Nucleus accumbens (tissue), 56 donors: ENCODE measurements around the gene TIPRL.
"Not testable (repeated sequence)": the region's sequence is repeated elsewhere in the genome, so short reads cannot be mapped to it uniquely, and the experiment has no call there.

Source experiments
- DNase-seq, 56 donors: peaks; one replicate each; lab custom pipeline; 2025; lab: John Stamatoyannopoulos, UW

TIPRL gene

DNA sequence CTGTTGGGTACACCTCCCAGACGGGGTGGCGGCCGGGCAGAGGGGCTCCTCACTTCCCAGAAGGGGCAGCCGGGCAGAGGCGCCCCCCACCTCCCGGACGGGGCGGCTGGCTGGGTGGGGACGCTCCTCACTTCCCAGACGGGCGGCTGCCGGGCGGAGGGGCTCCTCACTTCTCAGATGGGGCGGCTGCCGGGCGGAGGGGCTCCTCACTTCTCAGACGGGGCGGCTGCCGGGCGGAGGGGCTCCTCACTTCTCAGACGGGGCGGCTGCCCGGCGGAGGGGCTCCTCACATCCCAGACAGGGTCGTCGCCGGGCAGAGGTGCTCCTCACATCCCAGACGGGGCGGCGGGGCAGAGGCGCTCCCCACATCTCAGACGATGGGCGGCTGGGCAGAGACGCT, 28.9 kb downstream of the TIPRL start:
- not testable (repeated sequence) for DNase-seq

DNA sequence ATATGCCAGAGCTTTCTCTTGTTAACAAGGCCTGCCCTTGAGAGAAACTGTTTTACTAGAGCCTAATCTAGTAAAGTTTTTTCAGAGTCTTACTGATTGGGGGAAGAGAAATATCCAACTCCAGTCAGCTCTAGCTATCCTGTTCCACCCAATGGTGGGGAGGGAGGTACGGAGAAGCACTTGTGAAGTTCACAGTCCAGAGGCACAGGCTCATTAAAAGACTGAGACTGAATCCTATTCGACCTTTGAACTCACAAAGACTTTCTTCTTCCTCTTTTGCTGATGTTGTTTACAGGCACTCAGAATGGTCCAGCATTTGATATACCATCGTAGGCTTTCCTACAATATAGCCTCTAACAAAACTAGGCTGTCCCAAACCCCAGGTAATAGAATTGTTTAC, 31.6 kb downstream of the TIPRL start:
- no peak for DNase-seq

DNA sequence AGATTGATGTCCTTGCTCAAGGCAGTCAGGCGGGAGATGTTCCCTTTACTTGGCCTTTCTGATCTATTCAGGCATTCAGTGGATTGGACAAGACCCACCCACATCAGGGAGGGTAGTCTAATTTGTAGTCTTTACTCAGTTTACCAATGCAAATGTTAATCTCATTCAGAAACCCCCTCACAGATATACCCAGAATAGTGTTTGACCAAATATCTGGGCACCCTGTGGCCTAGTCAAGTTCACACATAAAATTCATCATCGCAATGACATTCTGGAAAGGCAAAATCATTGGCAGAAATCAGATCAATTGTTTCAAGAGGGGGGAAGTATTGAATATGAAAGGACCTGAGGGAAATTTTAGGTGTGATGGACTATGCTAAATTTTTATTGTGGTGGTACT, 34.6 kb downstream of the TIPRL start:
- DNase-seq, result no peak

DNA sequence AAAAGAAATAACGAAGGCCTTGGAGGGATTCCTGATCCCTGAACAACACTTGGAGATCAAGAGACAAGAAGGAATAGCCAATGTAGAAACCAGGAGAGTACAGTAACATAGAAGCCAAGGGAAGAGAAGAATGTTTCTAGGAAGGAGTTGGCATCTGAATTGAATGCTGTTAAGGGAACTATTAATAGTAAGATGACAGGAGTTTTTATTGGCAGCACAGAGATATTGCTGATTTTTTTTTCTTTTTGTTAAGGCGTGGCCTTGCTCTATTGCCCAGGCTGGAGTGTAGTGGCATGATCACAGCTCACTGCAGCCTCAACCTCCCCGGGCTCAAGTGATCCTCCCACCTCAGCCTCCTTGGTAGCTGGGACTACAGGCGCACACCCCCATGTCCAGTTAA, 37.4 kb downstream of the TIPRL start:
- DNase-seq, result no peak

DNA sequence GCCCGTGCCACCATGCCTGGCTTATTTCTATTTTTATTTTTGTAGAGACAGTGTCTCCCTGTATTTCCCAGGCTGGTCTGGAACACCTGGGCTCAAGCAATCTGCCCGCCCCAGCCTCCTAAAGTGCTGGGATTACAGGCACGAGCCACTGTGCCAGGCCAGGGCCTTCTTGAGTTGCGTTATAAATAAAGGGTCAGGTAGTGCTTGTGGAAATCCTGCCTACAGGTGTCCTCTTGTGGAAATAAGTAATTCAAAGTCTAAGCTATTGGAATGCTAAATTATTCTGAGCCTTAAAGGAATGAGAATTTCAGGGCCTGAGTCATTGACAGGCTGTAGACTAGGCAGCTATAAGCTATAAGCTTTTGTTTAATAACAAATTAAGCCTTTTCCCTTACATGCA, 38.9 kb downstream of the TIPRL start:
- no peak for DNase-seq

DNA sequence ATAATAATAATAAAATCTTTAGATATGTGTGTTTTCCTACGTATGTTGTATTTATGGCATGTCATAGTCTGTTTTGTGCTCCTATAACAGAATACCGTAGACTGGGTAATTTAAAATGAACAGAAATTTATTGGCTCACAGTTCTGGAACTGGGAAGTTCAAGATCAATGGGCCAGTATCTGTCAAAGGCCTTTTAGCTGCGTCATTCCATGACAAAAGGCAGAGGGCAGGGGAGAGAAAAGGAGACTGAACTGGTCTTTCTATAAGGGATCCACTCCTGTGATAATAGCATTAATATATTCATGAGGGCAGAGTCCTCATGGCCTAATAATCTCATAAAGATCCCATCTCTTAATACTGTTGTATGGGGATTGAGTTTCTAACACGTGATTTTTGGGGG, 39.9 kb downstream of the TIPRL start:
- no peak for DNase-seq

DNA sequence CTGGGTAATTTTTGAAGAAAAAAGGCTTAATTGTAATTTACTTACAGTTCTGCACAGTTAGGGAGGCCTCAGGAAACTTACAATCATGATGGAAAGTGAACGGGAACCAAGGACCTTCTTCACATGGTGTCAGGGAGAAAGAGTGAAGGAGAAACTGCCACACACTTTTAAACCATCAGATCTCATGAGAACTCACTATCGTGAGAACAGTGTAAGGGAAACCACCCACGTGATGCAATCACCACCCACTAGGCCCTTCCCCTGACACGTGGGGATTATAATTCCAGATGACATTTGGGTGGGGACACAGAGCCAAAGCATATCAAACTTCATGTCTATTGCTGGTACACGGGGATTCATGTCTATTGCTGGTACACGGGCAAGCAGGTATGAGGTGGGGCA, 41.7 kb downstream of the TIPRL start:
- no peak for DNase-seq

DNA sequence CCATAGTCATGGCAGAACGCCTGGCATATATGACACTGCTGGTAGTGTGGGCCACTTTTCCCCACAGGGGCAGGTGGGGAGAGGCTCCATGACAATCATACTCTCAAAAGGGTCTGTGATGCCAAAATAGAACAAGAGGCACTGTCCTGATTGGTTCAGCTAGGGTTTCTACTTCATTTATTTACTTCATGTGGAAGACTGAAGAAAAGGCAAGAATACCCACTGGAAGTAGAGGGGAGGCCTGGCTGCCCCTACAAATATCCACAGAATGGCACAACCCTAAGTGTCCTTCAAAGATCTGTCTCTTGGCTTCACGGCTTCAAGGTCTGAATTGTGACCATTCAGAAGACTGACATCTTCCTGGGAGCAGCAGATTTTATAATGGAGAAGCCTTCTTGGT, 42.5 kb downstream of the TIPRL start:
- no peak for DNase-seq

DNA sequence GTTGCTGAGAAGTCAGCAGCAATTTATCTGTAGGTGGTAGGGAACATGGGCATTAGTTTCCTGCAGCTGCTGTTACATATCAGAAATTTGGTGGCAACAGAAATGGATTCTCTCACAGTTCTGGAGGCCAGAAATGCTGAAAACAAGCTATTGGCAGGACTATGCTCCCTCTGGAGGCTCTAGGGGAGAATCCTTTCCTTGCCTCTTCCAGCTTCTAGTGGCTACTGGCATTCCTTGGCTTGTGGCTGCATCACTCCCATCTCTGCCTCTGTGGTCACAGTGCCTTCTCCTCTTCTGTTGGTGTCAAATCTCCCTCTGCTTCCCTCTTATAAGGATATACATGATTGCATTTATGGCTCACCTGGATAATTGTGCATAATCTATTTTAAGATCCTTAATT, 44.5 kb downstream of the TIPRL start:
- DNase-seq, result no peak

DNA sequence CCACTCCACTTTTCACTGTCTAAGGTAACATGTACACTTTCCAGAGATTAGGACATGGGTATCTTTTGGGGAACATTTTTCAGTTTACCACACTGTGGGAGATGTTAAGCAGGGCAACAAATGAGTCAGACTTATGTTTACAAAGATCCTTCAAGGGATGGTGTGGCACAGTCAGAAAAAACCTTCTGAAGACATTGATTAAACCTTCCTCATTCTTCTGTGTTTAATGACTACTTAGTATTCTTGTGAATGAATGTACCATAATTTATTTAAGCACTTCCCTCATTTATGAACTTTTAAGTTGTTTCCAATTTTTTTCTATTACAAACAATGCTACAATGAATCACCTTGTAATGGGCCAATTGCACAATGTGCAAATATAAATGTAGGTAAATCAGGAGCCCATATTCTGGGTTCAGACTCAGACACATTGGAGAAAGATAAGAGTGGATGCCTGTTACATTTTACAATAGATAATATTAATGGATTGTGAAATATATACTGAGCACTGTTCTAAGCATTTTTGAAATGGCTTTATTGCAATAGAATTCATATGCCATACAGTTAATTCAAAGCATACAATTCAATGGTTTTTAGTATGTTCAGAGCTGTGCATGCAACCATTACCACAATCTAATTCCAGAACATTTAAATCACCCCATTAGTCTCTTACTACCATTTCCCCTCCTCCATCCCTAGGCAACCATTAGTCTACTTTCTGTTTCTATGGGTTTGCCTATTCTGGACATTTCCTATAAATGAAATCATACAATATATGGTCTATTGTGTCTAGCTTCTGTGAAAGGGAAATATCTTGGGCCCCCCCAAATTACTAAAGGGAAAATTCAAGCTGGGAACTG, 45.1 kb downstream of the TIPRL start:
- DNase-seq, result no peak

DNA sequence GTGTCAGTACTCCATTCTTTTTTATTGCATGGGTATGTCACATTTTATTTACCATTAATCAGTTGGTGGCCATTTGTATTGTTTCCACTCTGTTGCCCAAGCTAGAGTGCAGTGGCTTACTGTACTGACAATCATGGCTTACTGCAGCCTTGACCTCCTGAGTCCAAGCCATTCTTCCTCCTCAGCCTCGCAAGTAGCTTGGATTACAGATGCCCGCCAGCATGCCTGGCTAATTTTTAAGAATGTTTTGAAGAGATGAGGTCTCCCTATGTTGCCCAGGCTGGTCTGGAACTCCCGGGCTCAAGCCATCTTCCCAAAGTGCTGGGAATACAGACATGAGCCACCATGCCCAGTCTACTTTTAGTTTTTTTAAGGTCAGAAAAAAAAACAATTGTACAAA, 46.2 kb downstream of the TIPRL start:
- DNase-seq, result no peak

DNA sequence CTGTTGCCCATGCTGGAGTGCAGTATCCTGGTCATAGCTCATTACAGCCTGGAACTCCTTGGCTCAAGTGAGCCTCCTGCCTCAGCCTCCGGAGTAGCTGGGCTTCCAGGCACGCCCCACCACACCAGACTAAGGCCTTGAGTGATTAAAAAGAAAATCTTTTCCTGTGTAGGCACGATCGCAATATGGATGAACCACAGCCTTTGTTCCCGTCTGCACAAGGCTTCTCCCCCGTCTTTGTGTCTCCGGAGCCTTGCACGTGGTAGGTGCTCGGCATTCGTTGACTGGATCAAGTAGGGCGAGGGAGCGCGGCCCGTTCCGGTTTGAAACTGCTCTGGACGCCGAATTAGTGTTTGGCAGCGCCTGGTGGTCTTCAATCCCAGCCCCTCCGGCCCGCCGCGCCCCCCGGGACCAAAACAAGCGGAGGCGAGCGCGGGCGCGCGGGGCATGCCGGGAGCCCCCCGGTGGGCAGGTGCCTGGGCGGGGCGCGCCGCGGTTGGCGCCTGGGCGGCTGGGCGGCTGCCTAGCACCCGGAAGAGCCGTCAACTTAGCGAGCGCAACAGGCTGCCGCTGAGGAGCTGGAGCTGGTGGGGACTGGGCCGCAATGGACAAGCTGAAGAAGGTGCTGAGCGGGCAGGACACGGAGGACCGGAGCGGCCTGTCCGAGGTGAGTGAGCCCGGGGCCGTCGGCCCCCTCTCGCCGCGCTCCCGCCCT, 46.9 kb downstream of the TIPRL start, which contains the start of gene SFT2D2:
Gene SFT2D2, plus strand, starts transcription at position 529 of the 715 bp plus-strand sequence. Its CDS starts 76 bp downstream, at position 605.
- peak in 52 of 56 donors; percentile 18 to 89 (median 62) for DNase-seq

DNA sequence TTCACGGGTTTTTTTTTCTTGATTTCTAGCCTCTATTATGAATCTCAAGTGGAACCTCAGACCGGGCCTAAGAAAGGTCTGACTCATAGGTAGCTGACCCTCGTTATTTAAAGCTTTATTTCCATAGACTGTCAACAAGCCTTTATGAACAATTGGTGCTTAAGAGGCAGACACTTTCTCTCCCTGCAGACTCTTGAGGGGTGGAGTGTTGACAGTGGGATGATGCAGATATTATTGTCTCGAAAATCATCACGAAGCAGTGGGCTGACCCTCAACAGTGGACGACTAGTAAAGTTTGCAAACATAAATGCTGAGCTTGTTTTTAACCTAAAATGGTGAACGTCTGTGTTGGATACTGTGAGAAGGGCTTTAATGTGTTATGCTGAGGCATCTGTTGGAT, 48.9 kb downstream of the TIPRL start:
- DNase-seq, result no peak

DNA sequence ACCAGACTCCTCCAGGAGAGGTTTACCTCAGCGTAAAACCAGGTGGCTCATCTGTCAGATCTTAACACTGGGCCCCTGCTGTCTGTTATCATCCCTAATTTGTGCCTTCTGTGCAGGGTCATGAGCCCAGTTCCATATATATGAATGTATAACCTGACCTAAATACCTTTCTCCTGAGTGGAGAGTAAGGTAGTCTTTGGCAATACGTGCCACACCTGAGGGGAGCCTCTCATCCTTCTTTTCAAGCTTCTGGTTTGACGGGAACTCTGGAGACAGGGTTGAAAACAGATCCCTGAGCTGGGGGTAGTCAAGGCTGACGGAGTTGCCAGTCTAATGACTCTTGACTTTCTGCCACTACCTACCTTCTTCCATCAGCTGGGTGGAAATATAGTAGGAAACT, 51.1 kb downstream of the TIPRL start:
- DNase-seq, result no peak

DNA sequence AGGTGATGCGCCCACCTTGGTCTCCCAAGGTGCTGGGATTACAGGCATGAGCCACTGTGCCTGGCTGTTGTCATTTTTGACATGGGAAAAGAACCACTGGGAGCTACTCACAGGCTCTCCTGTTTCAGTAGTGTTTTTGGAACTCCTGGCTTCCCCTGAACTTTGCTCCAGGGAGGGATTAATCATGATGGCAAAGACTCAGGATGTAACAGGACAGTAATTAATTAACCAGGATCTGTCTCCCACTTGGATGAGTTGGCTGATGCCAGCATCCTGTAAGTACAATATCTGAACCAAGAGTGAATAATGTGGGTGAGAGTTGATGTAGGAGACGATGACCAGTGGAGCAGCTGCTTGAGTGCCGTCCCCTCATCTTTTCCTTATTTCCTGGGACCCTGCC, 51.9 kb downstream of the TIPRL start:
- no peak for DNase-seq

DNA sequence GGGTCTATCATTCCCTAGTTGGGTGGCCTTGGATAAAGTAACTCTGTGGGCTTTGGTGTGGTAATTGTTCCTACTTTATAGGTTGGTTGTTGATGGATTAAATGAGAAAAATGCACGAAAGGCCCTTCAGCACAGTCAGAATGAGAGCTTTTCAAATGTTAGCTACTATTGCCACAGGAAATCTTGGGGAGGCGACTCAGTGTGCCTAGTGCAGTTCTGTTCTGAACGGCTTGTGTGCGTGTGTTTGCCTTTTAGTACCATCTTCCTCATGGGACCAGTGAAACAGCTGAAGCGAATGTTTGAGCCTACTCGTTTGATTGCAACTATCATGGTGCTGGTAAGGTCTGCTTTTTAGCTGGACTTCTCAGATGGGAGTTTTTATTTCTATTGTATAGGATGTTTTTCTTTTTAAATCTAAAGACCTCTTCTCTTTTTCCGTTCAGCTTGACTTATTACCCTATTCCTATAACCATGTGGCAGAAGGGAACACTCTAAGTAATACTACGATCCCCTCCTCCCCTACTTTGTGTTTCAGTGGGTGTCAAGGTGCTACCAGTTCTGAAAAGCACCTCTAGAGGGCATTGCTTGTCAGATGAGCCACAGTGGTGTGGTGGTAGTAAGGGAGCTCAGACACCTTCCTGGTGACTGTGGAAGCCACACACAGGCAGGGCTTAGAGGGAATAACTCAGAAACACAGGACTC, 56.2 kb downstream of the TIPRL start:
- DNase-seq, result peak in 3 of 56 donors; percentile 4 to 21 (median 14)

DNA sequence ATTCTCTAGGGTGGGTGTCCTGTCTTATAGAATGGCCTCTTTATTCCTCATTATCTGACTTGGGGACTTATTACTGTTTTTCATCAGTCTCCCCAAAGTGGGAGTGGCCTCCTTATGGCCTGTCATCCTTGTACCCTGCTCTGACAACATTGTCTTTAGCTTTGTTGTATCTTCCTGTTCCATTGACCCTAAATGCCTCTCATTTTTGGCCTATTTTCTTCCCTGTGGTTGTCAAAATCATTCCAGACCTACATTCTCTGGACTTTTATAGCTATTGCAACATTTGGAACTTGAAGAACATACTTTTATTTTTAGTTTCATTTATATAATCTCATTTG, 56.8 kb downstream of the TIPRL start:
- DNase-seq, result no peak

DNA sequence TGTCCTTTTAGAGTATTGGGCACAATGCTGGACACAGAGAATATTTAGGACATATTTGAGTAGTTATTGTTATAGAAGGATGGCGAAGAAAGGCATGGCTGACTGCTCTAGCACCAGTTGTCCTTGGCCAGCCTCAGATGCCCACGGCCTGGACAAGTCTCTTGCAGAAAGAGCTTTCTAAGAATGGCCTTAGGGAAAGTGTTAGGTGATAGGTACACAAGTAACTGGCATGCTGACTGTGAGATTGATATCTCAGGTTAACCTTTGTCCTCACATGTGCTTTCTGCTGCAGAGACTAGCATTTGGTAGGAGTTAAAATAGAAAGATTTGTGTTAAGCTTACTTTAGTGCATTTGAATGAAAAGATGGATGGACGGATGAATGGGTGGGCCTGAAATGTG, 57.2 kb downstream of the TIPRL start:
- no peak for DNase-seq

DNA sequence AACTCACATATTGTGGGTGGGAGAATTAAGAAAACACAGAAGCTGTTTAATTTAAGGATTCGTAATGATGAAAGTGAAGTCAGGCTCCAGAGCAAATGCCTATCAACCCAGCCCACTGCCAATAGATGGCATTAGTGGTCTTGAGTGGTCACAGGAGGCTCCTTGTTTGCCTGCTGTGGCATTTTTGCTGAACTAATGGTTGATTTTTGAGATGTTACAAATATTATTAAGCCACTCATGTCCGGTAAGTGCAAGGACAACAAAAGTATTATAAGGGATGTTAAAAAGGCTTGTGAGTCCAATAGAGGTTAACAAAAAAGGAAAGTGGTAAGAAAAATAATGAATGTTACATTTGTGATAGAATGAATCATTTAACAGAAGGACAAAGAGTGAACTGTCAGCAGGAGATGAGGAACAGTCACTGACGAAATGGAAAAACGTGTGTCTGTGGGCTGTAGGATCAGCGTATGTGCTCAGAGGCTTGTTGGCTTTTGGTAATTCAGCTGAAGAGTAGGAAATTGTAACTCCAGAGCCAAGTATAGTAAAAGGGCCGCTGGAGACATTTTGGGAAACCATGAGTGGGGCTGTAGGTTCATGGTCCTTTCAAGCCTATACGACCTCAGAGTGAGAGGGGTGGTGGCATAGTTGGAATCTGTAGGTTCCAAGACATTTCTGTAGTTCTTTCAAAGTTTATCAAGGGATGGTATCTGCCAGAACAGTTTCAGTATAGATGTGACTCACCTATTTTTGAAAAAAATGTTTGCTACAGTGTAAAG, 58.3 kb downstream of the TIPRL start:
- DNase-seq, result peak in 17 of 56 donors; percentile 6 to 53 (median 25)

DNA sequence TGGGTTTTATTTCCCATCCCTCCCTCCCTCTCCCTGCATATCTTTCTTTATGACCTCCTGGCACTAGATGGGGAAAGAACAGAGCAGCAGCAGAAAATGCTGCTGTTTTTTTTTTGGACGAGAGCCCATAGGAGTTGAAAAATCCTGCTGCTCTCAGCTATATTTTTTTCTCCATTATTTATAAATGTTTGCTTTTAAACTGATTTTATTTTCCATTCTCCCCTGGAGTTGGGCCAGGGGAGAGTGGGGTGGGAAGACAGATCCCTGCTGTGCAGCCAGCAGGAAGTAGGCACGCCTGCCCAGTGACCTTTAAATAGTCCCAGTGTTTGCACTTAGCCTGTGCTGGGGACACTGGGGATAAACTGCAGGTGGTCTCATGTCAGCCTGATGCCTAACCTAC, 64.4 kb downstream of the TIPRL start:
- DNase-seq, result no peak
